B cell (primary cell): ENCODE data around the gene LPCAT1.

ENCODE experiments used
- CTCF ChIP-seq: fragments of 200-600 bp; IDR thresholded peaks from one replicate; pipeline ENCODE4 v1.8.0; 2022; ENCODE audit warnings: antibody characterized with exemption, mild to moderate bottlenecking
- EZH2 ChIP-seq: IDR thresholded peaks from 2 replicates; pipeline ENCODE4 v1.6.1; 2012; ENCODE audit warnings: borderline replicate concordance, low read depth, mild to moderate bottlenecking, moderate library complexity, low read length; ENCODE audit not compliant: insufficient read depth, poor library complexity, severe bottlenecking

GRCh38 chr5:1443171-1443570 lies 80.6 kb downstream of the LPCAT1 start:
- no peak for TF ChIP-seq CTCF
- no peak for TF ChIP-seq EZH2
